Body of pancreas (tissue), 4 donors: Measurements from ENCODE around the gene TXNL1. TPM values are rescaled to one million over a fixed set of nuclear protein-coding genes. Genes with fewer than 3 reads are reported as not detected.

ENCODE experiments used
- ATAC-seq: fragments of 150-250 bp; one replicate; pipeline ENCODE4 v1.9.1; 2016
- DNase-seq, 4 donors: peaks; one replicate each; pipeline ENCODE4 v3.0.0-alpha.2; 2019
- H3K27ac ChIP-seq, 4 donors: fragments of 200-600 bp; sonication (generic); 1 replicate in 3 of 4; 2 replicates in 1 of 4; pipeline versions ENCODE4 v1.5.1 to v1.6.1; 2016 to 2019; ENCODE audit warnings: mild to moderate bottlenecking in 1 of 4, mixed read lengths in 1 of 4, moderate library complexity in 1 of 4
- H3K27me3 ChIP-seq, 2 donors: fragments of 200-600 bp; sonication (generic); one replicate each; pipeline ENCODE4 v1.6.0; 2016; ENCODE audit warnings: mild to moderate bottlenecking in 1 of 2
- H3K36me3 ChIP-seq, 2 donors: fragments of 200-600 bp; sonication (generic); replicated peaks in 1 of 2; 2 replicates each; pipeline ENCODE4 v1.5.1; 2016; ENCODE audit warnings: low read depth in 2 of 2; ENCODE audit not compliant: insufficient read depth in 1 of 2
- H3K4me1 ChIP-seq: fragments of 200-600 bp; sonication (generic); one replicate; pipeline ENCODE4 v1.6.0; 2016
- H3K4me3 ChIP-seq, 2 donors: fragments of 200-600 bp; sonication (generic); 1 replicate in 1 of 2; 2 replicates in 1 of 2; pipeline ENCODE4 v1.5.1; 2016 to 2019
- H3K9me3 ChIP-seq, 3 donors: fragments of 200-600 bp; sonication (generic); 1 replicate in 2 of 3; 2 replicates in 1 of 3; pipeline ENCODE4 v1.5.1; 2016
- CTCF ChIP-seq, 7 experiments: fragments of 450-650 bp in 4 of 7; fragments of 200-600 bp in 3 of 7; sonication (generic) in 3 of 7; IDR thresholded peaks; one replicate each; pipeline ENCODE4 v1.5.1; 2016 to 2019; ENCODE audit warnings: antibody characterized with exemption in 7 of 7
- POLR2A ChIP-seq, 3 donors: fragments of 450-650 bp; IDR thresholded peaks; one replicate each; pipeline ENCODE4 v1.6.1; 2016; ENCODE audit warnings: antibody characterized with exemption in 3 of 3, mild to moderate bottlenecking in 2 of 3
- WGBS, 2 donors: methylation state at CpG; one replicate each; pipeline ENCODE4 v1.1.5; 2017; 5-methylcytosine and 5-hydroxymethylcytosine counted together
- intact Hi-C: fragments of 100-400 bp; cut with DNase I; formaldehyde crosslinking; loops from one replicate; pipeline ENCODE4 v1.15.1; 2023
- total RNA-seq, 2 donors: library from RNA; depleted of rRNA; stranded (reverse); fragments of >200 nt; gene quantifications; one replicate each; pipeline ENCODE4 v1.1.0, GENCODE V29; 2016

TXNL1 gene
- total RNA-seq, 2 donors from 2014 or later, result 9.2 to 13.2 TPM

GRCh38 chr18:56635007-56635406 lies 3.4 kb downstream of the TXNL1 start:
- H3K9me3 ChIP-seq, result no peaks in the 10 kb centered on the region
- H3K36me3 ChIP-seq, result no peaks in the 10 kb centered on the region
- no peak for DNase-seq
- H3K4me3 ChIP-seq, result no peak overlapping the region
- TF ChIP-seq POLR2A (IDR thresholded peaks at IDR 0.05) (no peak), CTCF (IDR thresholded peaks at IDR 0.05) (no peak)
- WGBS, 2 donors, result 91 to 92% methylated on average over 5 of the region's 5 CpGs
- H3K27ac ChIP-seq, result no peak overlapping the region
- no peaks in the 10 kb centered on the region for H3K27me3 ChIP-seq
- ATAC-seq, result no peak
- peaks cover 59% of the 10 kb centered on the region for H3K4me1 ChIP-seq
- intact Hi-C loops, result no loop called here

GRCh38 chr18:56632070-56633022 lies 6.0 kb downstream of the TXNL1 start:
- peaks cover 62% of the 10 kb centered on the region for H3K4me1 ChIP-seq
- ATAC-seq (no peak), DNase-seq (no peak)
- H3K9me3 ChIP-seq, result no peaks in the 10 kb centered on the region
- no peak overlapping the region for H3K4me3 ChIP-seq
- peak overlapping the region in 3 of 4 donors; percentile 3 to 18 (median 16) for H3K27ac ChIP-seq
- intact Hi-C loops, result no loop called here
- TF ChIP-seq CTCF (IDR thresholded peaks at IDR 0.05) (no peak), POLR2A (IDR thresholded peaks at IDR 0.05) (no peak)
- H3K36me3 ChIP-seq, result no peaks in the 10 kb centered on the region
- WGBS, 2 donors, result 23 to 28% methylated on average over 7 of the region's 7 CpGs
- H3K27me3 ChIP-seq, result no peaks in the 10 kb centered on the region

GRCh38 chr18:56627991-56628390 lies 10.4 kb downstream of the TXNL1 start:
- no peak overlapping the region for H3K27ac ChIP-seq
- no peak for DNase-seq
- WGBS, 2 donors, result 85% methylated on average over 2 of the region's 2 CpGs

GRCh38 chr18:56615738-56616520 lies 22.5 kb downstream of the TXNL1 start:
- no peak overlapping the region for H3K4me3 ChIP-seq
- H3K9me3 ChIP-seq, result no peaks in the 10 kb centered on the region
- H3K4me1 ChIP-seq, result peaks cover 11% of the 10 kb centered on the region
- WGBS, 2 donors, result 38 to 42% methylated on average over 7 of the region's 7 CpGs
- intact Hi-C loops, result no loop called here
- ATAC-seq (no peak), DNase-seq (peak in 1 of 4 donors; percentile 6)
- no peaks in the 10 kb centered on the region for H3K27me3 ChIP-seq
- H3K36me3 ChIP-seq, result peaks cover 7 to 14% of the 10 kb centered on the region in 2 donors
- H3K27ac ChIP-seq, result no peak overlapping the region
- no peak for TF ChIP-seq POLR2A (IDR thresholded peaks at IDR 0.05)

More at GRCh38 chr18:56627991-56628390, 10.4 kb downstream of the TXNL1 start:
- ATAC-seq, result no peak
- Histone ChIP-seq H3K36me3 (peaks cover 0 to under 1% of the 10 kb centered on the region in 2 donors), H3K27me3 (no peaks in the 10 kb centered on the region), H3K4me1 (peaks cover 47% of the 10 kb centered on the region), H3K9me3 (no peaks in the 10 kb centered on the region), H3K4me3 (no peak overlapping the region)
- TF ChIP-seq POLR2A (IDR thresholded peaks at IDR 0.05), result no peak
- no peak for TF ChIP-seq CTCF (IDR thresholded peaks at IDR 0.05)
- intact Hi-C loops, result no loop called here

- TF ChIP-seq CTCF (IDR thresholded peaks at IDR 0.05), result no peak
- no peak for TF ChIP-seq POLR2A (IDR thresholded peaks at IDR 0.05)
- Histone ChIP-seq H3K9me3 (no peaks in the 10 kb centered on the region), H3K4me3 (no peak overlapping the region), H3K27ac (no peak overlapping the region), H3K4me1 (no peaks in the 10 kb centered on the region), H3K27me3 (no peaks in the 10 kb centered on the region), H3K36me3 (peaks cover 0 to 13% of the 10 kb centered on the region in 2 donors)
- intact Hi-C loops, result no loop called here
- 74 to 76% methylated on average over 2 of the region's 2 CpGs for WGBS, 2 donors
- no peak for DNase-seq
- no peak for ATAC-seq
Observed at GRCh38 chr18:56606618-56607017, 31.8 kb downstream of the TXNL1 start.
